Measurements from ENCODE around the gene IFT52.

IFT52 gene

DNA sequence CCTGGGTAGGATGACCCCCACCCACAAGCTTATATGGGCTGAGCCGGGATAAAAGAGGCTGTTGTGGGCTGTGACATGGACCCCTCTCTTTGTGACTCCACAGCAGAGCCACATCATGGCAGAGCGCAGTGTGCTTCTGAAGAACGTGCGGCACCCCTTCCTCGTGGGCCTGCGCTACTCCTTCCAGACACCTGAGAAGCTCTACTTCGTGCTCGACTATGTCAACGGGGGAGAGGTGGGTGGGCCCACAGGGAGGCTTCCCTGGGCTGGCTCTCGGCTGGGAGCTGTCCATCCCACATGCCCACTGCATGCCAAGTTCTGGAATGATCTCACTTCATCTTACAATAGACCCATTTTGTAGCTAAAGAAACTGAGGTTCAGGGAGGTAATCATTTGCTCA, 21.5 kb upstream of the IFT52 start:
- TF ChIP-seq CREB1 (IDR thresholded peaks at IDR 0.05; ENCODE audit: low read depth) = no peak
- no peak for TF ChIP-seq TEAD4 (IDR thresholded peaks at IDR 0.05)
- TF ChIP-seq YY1 (IDR thresholded peaks at IDR 0.05; ENCODE audit: low read depth) = no peak
- TF ChIP-seq TCF12 (IDR thresholded peaks at IDR 0.05; ENCODE audit: low read depth) = no peak
- no peak for TF ChIP-seq CEBPB (IDR thresholded peaks at IDR 0.05)
- no peak for TF ChIP-seq TAF1 (IDR thresholded peaks at IDR 0.05; ENCODE audit: low read depth)
- no peak for TF ChIP-seq REST (IDR thresholded peaks at IDR 0.05; ENCODE audit: low read depth)
- TF ChIP-seq NFIC (IDR thresholded peaks at IDR 0.05) = no peak
- TF ChIP-seq, protein P1, sequence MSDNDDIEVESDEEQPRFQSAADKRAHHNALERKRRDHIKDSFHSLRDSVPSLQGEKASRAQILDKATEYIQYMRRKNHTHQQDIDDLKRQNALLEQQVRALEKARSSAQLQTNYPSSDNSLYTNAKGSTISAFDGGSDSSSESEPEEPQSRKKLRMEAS (IDR thresholded peaks at IDR 0.05) = no peak
- no peak for TF ChIP-seq FOXM1 (IDR thresholded peaks at IDR 0.05; ENCODE audit: borderline replicate concordance, low read depth)

DNA sequence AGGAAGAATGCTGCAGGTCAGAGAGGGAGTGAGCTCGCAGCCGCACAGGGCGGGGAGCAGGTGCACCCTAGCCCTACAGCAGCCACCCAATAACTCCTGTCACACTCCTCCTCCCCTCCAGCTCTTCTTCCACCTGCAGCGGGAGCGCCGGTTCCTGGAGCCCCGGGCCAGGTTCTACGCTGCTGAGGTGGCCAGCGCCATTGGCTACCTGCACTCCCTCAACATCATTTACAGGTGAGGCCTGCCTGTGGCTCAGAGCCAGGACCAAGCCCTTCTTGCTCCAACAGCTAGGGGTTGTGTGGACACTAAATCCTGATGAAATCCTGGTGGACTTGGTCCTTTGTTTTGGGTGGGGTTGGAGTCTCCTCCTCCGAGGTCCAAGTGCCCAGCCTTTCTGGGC, 20.2 kb upstream of the IFT52 start:
- TF ChIP-seq TEAD4 (IDR thresholded peaks at IDR 0.05) = no peak
- no peak for TF ChIP-seq RAD21 (IDR thresholded peaks at IDR 0.05; ENCODE audit: low read depth)
- TF ChIP-seq, protein P2, sequence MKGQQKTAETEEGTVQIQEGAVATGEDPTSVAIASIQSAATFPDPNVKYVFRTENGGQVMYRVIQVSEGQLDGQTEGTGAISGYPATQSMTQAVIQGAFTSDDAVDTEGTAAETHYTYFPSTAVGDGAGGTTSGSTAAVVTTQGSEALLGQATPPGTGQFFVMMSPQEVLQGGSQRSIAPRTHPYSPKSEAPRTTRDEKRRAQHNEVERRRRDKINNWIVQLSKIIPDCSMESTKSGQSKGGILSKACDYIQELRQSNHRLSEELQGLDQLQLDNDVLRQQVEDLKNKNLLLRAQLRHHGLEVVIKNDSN (IDR thresholded peaks at IDR 0.05) = no peak
- no peak for TF ChIP-seq FOXM1 (IDR thresholded peaks at IDR 0.05; ENCODE audit: borderline replicate concordance, low read depth)
- no peak for TF ChIP-seq EP300 (IDR thresholded peaks at IDR 0.05; ENCODE audit: borderline replicate concordance)
- no peak for TF ChIP-seq TCF12 (IDR thresholded peaks at IDR 0.05; ENCODE audit: low read depth)
- no peak for TF ChIP-seq TAF1 (IDR thresholded peaks at IDR 0.05; ENCODE audit: low read depth)
- TF ChIP-seq, protein P1 (IDR thresholded peaks at IDR 0.05) = no peak
- TF ChIP-seq CEBPB (IDR thresholded peaks at IDR 0.05) = no peak
- no peak for TF ChIP-seq YY1 (IDR thresholded peaks at IDR 0.05; ENCODE audit: low read depth)
- no peak for TF ChIP-seq CREB1 (IDR thresholded peaks at IDR 0.05; ENCODE audit: low read depth)
- TF ChIP-seq EGR1 (IDR thresholded peaks at IDR 0.05) = no peak
- TF ChIP-seq REST (IDR thresholded peaks at IDR 0.05; ENCODE audit: low read depth) = no peak
- no peak for TF ChIP-seq NFIC (IDR thresholded peaks at IDR 0.05)
- TF ChIP-seq ZBTB7A (IDR thresholded peaks at IDR 0.05; ENCODE audit: low read depth) = no peak

- TF ChIP-seq RAD21 (IDR thresholded peaks at IDR 0.05; ENCODE audit: low read depth) (no peak), CREB1 (IDR thresholded peaks at IDR 0.05; ENCODE audit: low read depth) (no peak), TAF1 (IDR thresholded peaks at IDR 0.05; ENCODE audit: low read depth) (no peak), TCF12 (IDR thresholded peaks at IDR 0.05; ENCODE audit: low read depth) (no peak), REST (IDR thresholded peaks at IDR 0.05; ENCODE audit: low read depth) (no peak), ZBTB7A (IDR thresholded peaks at IDR 0.05; ENCODE audit: low read depth) (no peak), EP300 (IDR thresholded peaks at IDR 0.05; ENCODE audit: borderline replicate concordance) (no peak), YY1 (IDR thresholded peaks at IDR 0.05; ENCODE audit: low read depth) (no peak), NFIC (IDR thresholded peaks at IDR 0.05) (no peak), CEBPB (IDR thresholded peaks at IDR 0.05) (no peak), FOXM1 (IDR thresholded peaks at IDR 0.05; ENCODE audit: borderline replicate concordance, low read depth) (no peak), TEAD4 (IDR thresholded peaks at IDR 0.05) (no peak), EGR1 (IDR thresholded peaks at IDR 0.05) (no peak)
- TF ChIP-seq, protein P1 (IDR thresholded peaks at IDR 0.05) = no peak
- TF ChIP-seq, protein P2 (IDR thresholded peaks at IDR 0.05) = no peak
Measured at GRCh38 chr20:43571310-43571709, 19.4 kb upstream of the IFT52 start.

GRCh38 chr20:43571771-43572170, 19.0 kb upstream of the IFT52 start:
- no peak for TF ChIP-seq TAF1 (IDR thresholded peaks at IDR 0.05; ENCODE audit: low read depth)
- no peak for TF ChIP-seq ZBTB7A (IDR thresholded peaks at IDR 0.05; ENCODE audit: low read depth)
- no peak for TF ChIP-seq CREB1 (IDR thresholded peaks at IDR 0.05; ENCODE audit: low read depth)
- TF ChIP-seq TCF12 (IDR thresholded peaks at IDR 0.05; ENCODE audit: low read depth) = no peak
- TF ChIP-seq YY1 (IDR thresholded peaks at IDR 0.05; ENCODE audit: low read depth) = no peak
- no peak for TF ChIP-seq REST (IDR thresholded peaks at IDR 0.05; ENCODE audit: low read depth)
- TF ChIP-seq EGR1 (IDR thresholded peaks at IDR 0.05) = no peak
- TF ChIP-seq RAD21 (IDR thresholded peaks at IDR 0.05; ENCODE audit: low read depth) = no peak
- no peak for TF ChIP-seq NFIC (IDR thresholded peaks at IDR 0.05)
- no peak for TF ChIP-seq EP300 (IDR thresholded peaks at IDR 0.05; ENCODE audit: borderline replicate concordance)
- no peak for TF ChIP-seq FOXM1 (IDR thresholded peaks at IDR 0.05; ENCODE audit: borderline replicate concordance, low read depth)
- TF ChIP-seq TEAD4 (IDR thresholded peaks at IDR 0.05) = no peak
- TF ChIP-seq, protein P2 (IDR thresholded peaks at IDR 0.05) = no peak
- TF ChIP-seq, protein P1 (IDR thresholded peaks at IDR 0.05) = no peak
- no peak for TF ChIP-seq CEBPB (IDR thresholded peaks at IDR 0.05)
